HepG2 (cell line): Measurements from ENCODE around the gene TP53TG5. TPM values are rescaled to one million over a fixed set of nuclear protein-coding genes. Genes with fewer than 3 reads are reported as not detected.

Source experiments
- BHLHE40 ChIP-seq: IDR thresholded peaks from 2 replicates; pipeline ENCODE4 v1.6.1; 2011; ENCODE audit warnings: low read length, improper control_type of control experiment
- FOSL1 ChIP-seq: sonication (generic); formaldehyde crosslinking; IDR thresholded peaks from 2 replicates; pipeline ENCODE4 v1.9.0; 2021; ENCODE audit warnings: missing genetic modification reagents, borderline replicate concordance
- FOXC1 ChIP-seq: sonication (generic); formaldehyde crosslinking; IDR thresholded peaks from 2 replicates; pipeline ENCODE4 v1.8.0; 2022; ENCODE audit warnings: mild to moderate bottlenecking, missing genetic modification reagents, borderline replicate concordance
- FOXO1 ChIP-seq: sonication (generic); formaldehyde crosslinking; IDR thresholded peaks from 2 replicates; pipeline ENCODE4 v1.4.0; 2020; ENCODE audit warnings: missing genetic modification reagents
- GFI1 ChIP-seq: sonication (generic); formaldehyde crosslinking; IDR thresholded peaks from 2 replicates; pipeline ENCODE4 v1.5.0; 2020; ENCODE audit warnings: missing genetic modification reagents, mild to moderate bottlenecking, borderline replicate concordance
- HES4 ChIP-seq: sonication (generic); formaldehyde crosslinking; IDR thresholded peaks from 2 replicates; pipeline ENCODE4 v1.9.0; 2021; ENCODE audit warnings: mild to moderate bottlenecking, missing genetic modification reagents, borderline replicate concordance
- KAT7 ChIP-seq: IDR thresholded peaks from 2 replicates; pipeline ENCODE4 v1.6.1; 2018; ENCODE audit warnings: borderline replicate concordance, missing compliant biosample characterization
- KLF12 ChIP-seq: sonication (generic); formaldehyde crosslinking; IDR thresholded peaks from 2 replicates; pipeline ENCODE4 v1.4.0; 2020; ENCODE audit warnings: missing genetic modification reagents, borderline replicate concordance
- MTERF4 ChIP-seq: sonication (generic); formaldehyde crosslinking; IDR thresholded peaks from 2 replicates; pipeline ENCODE4 v1.8.0; 2023; ENCODE audit warnings: mild to moderate bottlenecking, missing genetic modification reagents
- RFX3 ChIP-seq: IDR thresholded peaks from 2 replicates; pipeline ENCODE4 v1.6.1; 2016; ENCODE audit warnings: missing biosample characterization, missing genetic modification reagents
- SATB2 ChIP-seq: sonication (generic); formaldehyde crosslinking; IDR thresholded peaks from 2 replicates; pipeline ENCODE4 v1.5.0; 2020; ENCODE audit warnings: missing genetic modification reagents
- TBL1XR1 ChIP-seq: fragments of 150-350 bp; IDR thresholded peaks from 2 replicates; pipeline ENCODE4 v1.6.1; 2014; ENCODE audit warnings: borderline replicate concordance, low read length; ENCODE audit not compliant: partially characterized antibody
- ZBTB25 ChIP-seq: IDR thresholded peaks from 2 replicates; pipeline ENCODE4 v1.6.1; 2018; ENCODE audit warnings: missing genetic modification reagents
- ZNF383 ChIP-seq: sonication (generic); formaldehyde crosslinking; IDR thresholded peaks from 2 replicates; pipeline ENCODE4 v1.4.0; 2020; ENCODE audit warnings: missing genetic modification reagents, mild to moderate bottlenecking, borderline replicate concordance
- ZNF570 ChIP-seq: sonication (generic); formaldehyde crosslinking; IDR thresholded peaks from 2 replicates; pipeline ENCODE4 v1.4.0; 2020; ENCODE audit warnings: mild to moderate bottlenecking, missing genetic modification reagents, borderline replicate concordance
- ZNF775 ChIP-seq: sonication (generic); formaldehyde crosslinking; IDR thresholded peaks from 2 replicates; pipeline ENCODE4 v1.4.0; 2020; ENCODE audit warnings: missing genetic modification reagents, mild to moderate bottlenecking, moderate library complexity, borderline replicate concordance
- ZNF841 ChIP-seq: sonication (generic); formaldehyde crosslinking; IDR thresholded peaks from 2 replicates; pipeline ENCODE4 v1.8.1; 2023; ENCODE audit warnings: missing genetic modification reagents, borderline replicate concordance
- ZSCAN9 ChIP-seq: IDR thresholded peaks from 2 replicates; pipeline ENCODE4 v1.6.1; 2016; ENCODE audit warnings: borderline replicate concordance
- polyA plus RNA-seq, 8 experiments: library from polyadenylated mRNA; depleted of rRNA in 3 of 8; stranded (reverse) in 7 of 8; unstranded in 1 of 8; fragments of >200 nt; fragmentation: Illumina TruSeq in 4 of 8; extraction: Trizol in 4 of 8; gene quantifications; 2 replicates each; pipeline versions ENCODE4 v1.2.1 to v1.2.3, GENCODE V29; 2011 to 2016; ENCODE audit warnings: low read depth in 4 of 8, missing spikeins in 1 of 8, mixed read lengths in 1 of 8; ENCODE audit not compliant: insufficient read depth in 1 of 8
- total RNA-seq, 5 experiments: library from RNA; depleted of rRNA; stranded (reverse); fragments of >200 nt; fragmentation: Illumina TruSeq; extraction: Trizol; gene quantifications; 2 replicates each; pipeline ENCODE4 v1.2.3, GENCODE V29; 2016; ENCODE audit warnings: low read depth in 1 of 5
- TF ChIP-seq, protein P1 (sequence below), 2 experiments: fragments of 450-650 bp in 1 of 2; sonication (generic) in 1 of 2; formaldehyde crosslinking; IDR thresholded peaks; 2 replicates each; pipeline versions ENCODE4 v1.5.0 to v1.8.0; 2020 to 2022; ENCODE audit warnings: mild to moderate bottlenecking in 1 of 2, missing genetic modification reagents in 1 of 2
- TF ChIP-seq, protein P2 (sequence below): sonication (generic); formaldehyde crosslinking; IDR thresholded peaks from 2 replicates; pipeline ENCODE4 v1.4.0; 2020; ENCODE audit warnings: mild to moderate bottlenecking, low read depth, missing genetic modification reagents
- TF ChIP-seq, protein P3 (sequence below): sonication (generic); formaldehyde crosslinking; IDR thresholded peaks from 2 replicates; pipeline ENCODE4 v1.9.0; 2021; ENCODE audit warnings: missing genetic modification reagents, mild to moderate bottlenecking, borderline replicate concordance
- TF ChIP-seq, protein P4 (sequence below): IDR thresholded peaks from 2 replicates; pipeline ENCODE4 v1.6.1; 2012; ENCODE audit warnings: inconsistent platforms

The TP53TG5 gene
- total and polyA plus RNA-seq, 2 of the 13 experiments (the other 11 are each of a cell fraction or from before 2014, with no cell fraction given): 0.11 TPM; not detected in 1

GRCh38 chr20:45338121-45339030 is 39.7 kb downstream of the TP53TG5 start (continued):
- TF ChIP-seq FOSL1 (CRISPR knock-in tag) (peak; percentile 21; the same call in 1 of the 2 replicates), KAT7 (CRISPR knock-in tag) (0 out of 2 replicates have a peak, but pooled peaks have one; percentile 53), RFX3 (CRISPR knock-in tag) (no peak), HES4 (no peak), ZNF775 (CRISPR knock-in tag) (no peak), SATB2 (no peak), TBL1XR1 (no peak), ZBTB25 (CRISPR knock-in tag) (no peak; the same call in 1 of the 2 replicates), BHLHE40 (no peak), ZSCAN9 (CRISPR knock-in tag) (no peak), MTERF4 (CRISPR knock-in tag) (no peak), FOXC1 (CRISPR knock-in tag) (no peak), ZNF841 (no peak), ZNF570 (CRISPR knock-in tag) (no peak), ZNF383 (CRISPR knock-in tag) (no peak), GFI1 (0 out of 2 replicates have a peak, but pooled peaks have one; percentile 7), KLF12 (CRISPR knock-in tag) (no peak; the same call in 1 of the 2 replicates), FOXO1 (CRISPR knock-in tag) (peak; percentile 64; the same call in 1 of the 2 replicates)
- TF ChIP-seq, protein P1, sequence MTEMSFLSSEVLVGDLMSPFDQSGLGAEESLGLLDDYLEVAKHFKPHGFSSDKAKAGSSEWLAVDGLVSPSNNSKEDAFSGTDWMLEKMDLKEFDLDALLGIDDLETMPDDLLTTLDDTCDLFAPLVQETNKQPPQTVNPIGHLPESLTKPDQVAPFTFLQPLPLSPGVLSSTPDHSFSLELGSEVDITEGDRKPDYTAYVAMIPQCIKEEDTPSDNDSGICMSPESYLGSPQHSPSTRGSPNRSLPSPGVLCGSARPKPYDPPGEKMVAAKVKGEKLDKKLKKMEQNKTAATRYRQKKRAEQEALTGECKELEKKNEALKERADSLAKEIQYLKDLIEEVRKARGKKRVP (CRISPR knock-in tag; IDR thresholded peaks at IDR 0.05): no peak
- TF ChIP-seq, protein P2, sequence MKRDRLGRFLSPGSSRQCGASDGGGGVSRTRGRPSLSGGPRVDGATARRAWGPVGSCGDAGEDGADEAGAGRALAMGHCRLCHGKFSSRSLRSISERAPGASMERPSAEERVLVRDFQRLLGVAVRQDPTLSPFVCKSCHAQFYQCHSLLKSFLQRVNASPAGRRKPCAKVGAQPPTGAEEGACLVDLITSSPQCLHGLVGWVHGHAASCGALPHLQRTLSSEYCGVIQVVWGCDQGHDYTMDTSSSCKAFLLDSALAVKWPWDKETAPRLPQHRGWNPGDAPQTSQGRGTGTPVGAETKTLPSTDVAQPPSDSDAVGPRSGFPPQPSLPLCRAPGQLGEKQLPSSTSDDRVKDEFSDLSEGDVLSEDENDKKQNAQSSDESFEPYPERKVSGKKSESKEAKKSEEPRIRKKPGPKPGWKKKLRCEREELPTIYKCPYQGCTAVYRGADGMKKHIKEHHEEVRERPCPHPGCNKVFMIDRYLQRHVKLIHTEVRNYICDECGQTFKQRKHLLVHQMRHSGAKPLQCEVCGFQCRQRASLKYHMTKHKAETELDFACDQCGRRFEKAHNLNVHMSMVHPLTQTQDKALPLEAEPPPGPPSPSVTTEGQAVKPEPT (CRISPR knock-in tag): 0 out of 2 replicates have a peak, but pooled peaks have one; percentile 54
- TF ChIP-seq, protein P3, sequence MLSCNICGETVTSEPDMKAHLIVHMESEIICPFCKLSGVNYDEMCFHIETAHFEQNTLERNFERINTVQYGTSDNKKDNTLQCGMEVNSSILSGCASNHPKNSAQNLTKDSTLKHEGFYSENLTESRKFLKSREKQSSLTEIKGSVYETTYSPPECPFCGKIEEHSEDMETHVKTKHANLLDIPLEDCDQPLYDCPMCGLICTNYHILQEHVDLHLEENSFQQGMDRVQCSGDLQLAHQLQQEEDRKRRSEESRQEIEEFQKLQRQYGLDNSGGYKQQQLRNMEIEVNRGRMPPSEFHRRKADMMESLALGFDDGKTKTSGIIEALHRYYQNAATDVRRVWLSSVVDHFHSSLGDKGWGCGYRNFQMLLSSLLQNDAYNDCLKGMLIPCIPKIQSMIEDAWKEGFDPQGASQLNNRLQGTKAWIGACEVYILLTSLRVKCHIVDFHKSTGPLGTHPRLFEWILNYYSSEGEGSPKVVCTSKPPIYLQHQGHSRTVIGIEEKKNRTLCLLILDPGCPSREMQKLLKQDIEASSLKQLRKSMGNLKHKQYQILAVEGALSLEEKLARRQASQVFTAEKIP (CRISPR knock-in tag): no peak
- TF ChIP-seq, protein P4, sequence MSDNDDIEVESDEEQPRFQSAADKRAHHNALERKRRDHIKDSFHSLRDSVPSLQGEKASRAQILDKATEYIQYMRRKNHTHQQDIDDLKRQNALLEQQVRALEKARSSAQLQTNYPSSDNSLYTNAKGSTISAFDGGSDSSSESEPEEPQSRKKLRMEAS: peak; percentile 46; the same call in 1 of the 2 replicates
